Subcutaneous adipose tissue (tissue), 4 donors: ENCODE data around the gene GTF2A1L. TPM values are rescaled to one million over a fixed set of nuclear protein-coding genes. Genes with fewer than 3 reads are reported as not detected.

Experiments used
- CTCF ChIP-seq: fragments of 450-650 bp; IDR thresholded peaks from one replicate; pipeline ENCODE4 v1.5.1; 2016; ENCODE audit warnings: low read depth, mild to moderate bottlenecking, control low read depth, antibody characterized with exemption, moderate library complexity
- total RNA-seq, 4 donors: library from RNA; depleted of rRNA; stranded (reverse); fragments of >200 nt; gene quantifications; one replicate each; pipeline ENCODE4 v1.1.0, GENCODE V29; 2016

Gene GTF2A1L
- total RNA-seq, 4 donors from 2014 or later = 1.1 to 2.5 (median 1.7) TPM; not detected in 1

DNA sequence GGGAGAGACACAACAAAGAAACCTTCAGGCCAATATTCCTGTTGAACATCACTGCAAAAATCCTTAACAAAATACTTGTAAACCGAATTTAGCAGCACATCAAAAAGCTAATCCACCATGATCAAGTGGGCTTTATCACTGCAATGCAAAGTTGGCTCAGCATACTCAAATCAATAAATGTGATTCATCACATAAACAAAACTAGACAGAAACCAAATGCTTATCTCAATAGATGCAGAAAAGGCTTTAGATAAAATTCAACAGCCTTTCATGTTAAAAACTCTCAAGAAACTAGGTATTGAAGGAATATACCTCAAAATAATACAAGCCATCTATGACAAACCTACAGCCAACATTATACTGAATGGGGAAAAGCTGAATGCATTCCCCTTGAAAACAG is 20.6 kb downstream of the GTF2A1L start:
- no peak for TF ChIP-seq CTCF

- no peak for TF ChIP-seq CTCF
Observed at GRCh38 chr2:48651158-48651790, 33.6 kb downstream of the GTF2A1L start.

- TF ChIP-seq CTCF = no peak
Observed at GRCh38 chr2:48668992-48669391, 51.3 kb downstream of the GTF2A1L start.

DNA sequence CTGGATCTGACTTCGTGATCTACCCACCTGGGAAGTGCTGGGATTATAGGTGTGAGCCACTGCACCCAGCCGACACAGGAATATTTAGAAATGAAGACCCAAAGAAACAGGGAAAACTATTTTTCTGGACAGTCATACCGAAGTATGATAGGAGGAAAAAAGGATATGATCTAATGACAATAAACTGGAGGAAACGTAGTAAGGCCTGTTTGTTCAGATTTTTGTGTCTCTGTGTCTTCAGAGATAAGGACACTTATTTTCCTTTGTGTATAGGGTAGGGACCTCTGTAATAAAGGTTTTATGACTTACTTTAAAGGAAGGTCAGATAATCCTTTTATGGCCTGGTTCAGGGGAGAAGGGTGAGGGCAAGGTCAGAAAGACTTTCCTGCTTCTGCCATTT is 55.9 kb downstream of the GTF2A1L start:
- TF ChIP-seq CTCF = no peak

- no peak for TF ChIP-seq CTCF
Observed at GRCh38 chr2:48674933-48675332, 57.3 kb downstream of the GTF2A1L start.

DNA sequence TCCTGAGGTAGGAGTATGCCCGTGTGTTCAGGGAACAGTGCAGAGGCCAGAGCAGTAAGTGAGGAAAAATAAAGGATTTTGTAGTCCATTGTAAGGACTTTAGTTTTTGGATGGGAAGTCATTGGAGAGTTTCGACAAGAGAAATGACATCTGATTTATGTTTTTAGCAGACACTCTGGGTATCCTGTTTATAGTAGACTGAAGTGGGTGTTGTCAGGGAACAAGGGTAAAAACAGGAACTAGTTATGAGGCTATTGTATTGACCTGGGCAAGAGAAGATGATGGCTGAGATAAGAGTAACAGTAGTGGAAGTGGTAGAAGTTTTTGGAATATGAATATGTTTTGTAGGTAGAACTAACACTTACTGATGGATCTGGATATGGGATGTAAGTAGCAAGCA is 59.8 kb downstream of the GTF2A1L start:
- TF ChIP-seq CTCF = no peak

GRCh38 chr2:48685126-48685525 is 67.5 kb downstream of the GTF2A1L start:
- no peak for TF ChIP-seq CTCF
